ENCODE results near the gene LMF1.

LMF1 gene

DNA sequence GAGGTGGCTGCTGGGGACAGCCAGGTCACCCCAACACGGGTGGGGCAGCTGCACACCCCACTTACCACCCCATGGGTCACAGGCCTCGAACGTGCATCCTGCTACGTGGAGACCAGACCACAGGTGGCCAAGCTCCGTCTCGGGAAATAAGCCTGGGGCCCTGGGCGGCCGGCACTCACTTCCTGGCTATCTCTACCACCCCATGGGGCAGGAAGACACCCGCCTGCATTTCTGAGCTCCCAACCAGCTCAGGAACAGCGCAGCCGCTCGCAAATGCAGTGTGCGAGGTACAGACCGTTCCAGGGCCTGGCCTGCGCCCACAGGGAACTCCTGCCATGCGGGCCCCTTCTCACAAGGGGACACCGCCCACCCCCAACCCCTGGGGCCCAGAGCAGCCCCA, 165.3 kb downstream of the LMF1 start:
- TF ChIP-seq, protein P1, sequence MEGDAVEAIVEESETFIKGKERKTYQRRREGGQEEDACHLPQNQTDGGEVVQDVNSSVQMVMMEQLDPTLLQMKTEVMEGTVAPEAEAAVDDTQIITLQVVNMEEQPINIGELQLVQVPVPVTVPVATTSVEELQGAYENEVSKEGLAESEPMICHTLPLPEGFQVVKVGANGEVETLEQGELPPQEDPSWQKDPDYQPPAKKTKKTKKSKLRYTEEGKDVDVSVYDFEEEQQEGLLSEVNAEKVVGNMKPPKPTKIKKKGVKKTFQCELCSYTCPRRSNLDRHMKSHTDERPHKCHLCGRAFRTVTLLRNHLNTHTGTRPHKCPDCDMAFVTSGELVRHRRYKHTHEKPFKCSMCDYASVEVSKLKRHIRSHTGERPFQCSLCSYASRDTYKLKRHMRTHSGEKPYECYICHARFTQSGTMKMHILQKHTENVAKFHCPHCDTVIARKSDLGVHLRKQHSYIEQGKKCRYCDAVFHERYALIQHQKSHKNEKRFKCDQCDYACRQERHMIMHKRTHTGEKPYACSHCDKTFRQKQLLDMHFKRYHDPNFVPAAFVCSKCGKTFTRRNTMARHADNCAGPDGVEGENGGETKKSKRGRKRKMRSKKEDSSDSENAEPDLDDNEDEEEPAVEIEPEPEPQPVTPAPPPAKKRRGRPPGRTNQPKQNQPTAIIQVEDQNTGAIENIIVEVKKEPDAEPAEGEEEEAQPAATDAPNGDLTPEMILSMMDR (IDR thresholded peaks at IDR 0.05; ENCODE audit: control insufficient read depth, extremely low read depth, insufficient read depth): no peak
- H3K4me3 ChIP-seq (ENCODE audit: low read depth, low read length): no peak overlapping the region
- no peak for DNase-seq (ENCODE audit: low read depth)

GRCh38 chr16:804193-805048, 166.4 kb downstream of the LMF1 start:
- TF ChIP-seq, protein P1 (IDR thresholded peaks at IDR 0.05; ENCODE audit: control insufficient read depth, extremely low read depth, insufficient read depth): no peak
- no peak overlapping the region for H3K4me3 ChIP-seq (ENCODE audit: low read depth, low read length)
- no peak for DNase-seq (ENCODE audit: low read depth)

GRCh38 chr16:803754-804080, 167.1 kb downstream of the LMF1 start:
- H3K4me3 ChIP-seq (ENCODE audit: low read depth, low read length): no peak overlapping the region
- TF ChIP-seq, protein P1 (IDR thresholded peaks at IDR 0.05; ENCODE audit: control insufficient read depth, extremely low read depth, insufficient read depth): no peak
- no peak for DNase-seq (ENCODE audit: low read depth)

Measured in LNCaP clone FGC (cell line).